DMS114 treated with DMSO at 0.1 percent for 48 hours (cell line): ENCODE results near the gene POLDIP2.

Experiments used
- DNase-seq: peaks from one replicate; lab custom pipeline; 2025; ENCODE audit not compliant: unreplicated experiment; lab: John Stamatoyannopoulos, UW

The POLDIP2 gene, protein sequence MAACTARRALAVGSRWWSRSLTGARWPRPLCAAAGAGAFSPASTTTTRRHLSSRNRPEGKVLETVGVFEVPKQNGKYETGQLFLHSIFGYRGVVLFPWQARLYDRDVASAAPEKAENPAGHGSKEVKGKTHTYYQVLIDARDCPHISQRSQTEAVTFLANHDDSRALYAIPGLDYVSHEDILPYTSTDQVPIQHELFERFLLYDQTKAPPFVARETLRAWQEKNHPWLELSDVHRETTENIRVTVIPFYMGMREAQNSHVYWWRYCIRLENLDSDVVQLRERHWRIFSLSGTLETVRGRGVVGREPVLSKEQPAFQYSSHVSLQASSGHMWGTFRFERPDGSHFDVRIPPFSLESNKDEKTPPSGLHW

GRCh38 chr17:28357061-28357900, at the start of gene POLDIP2:
Gene POLDIP2, minus strand, starts transcription at chr17:28357527. Its CDS starts 79 bp downstream, at chr17:28357448.
- DNase-seq = peak; percentile 76

DNA sequence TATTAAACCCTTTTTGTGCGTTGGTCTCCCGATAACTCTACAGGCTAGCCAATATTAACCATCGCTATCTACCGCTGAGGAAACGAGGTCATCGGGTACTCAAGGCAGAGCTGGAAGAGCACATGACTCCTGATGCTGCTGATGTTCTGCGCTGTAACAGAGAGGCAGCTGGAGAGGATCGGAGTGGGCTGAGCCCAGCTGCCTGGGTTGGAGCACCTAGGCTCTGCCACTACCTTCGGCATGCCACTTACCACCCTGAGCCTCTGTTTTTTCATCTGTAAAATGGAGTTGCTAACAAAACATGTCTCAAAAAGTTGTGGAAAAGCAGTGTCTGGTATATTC, 49.1 kb upstream of the POLDIP2 start:
- DNase-seq = no peak

GRCh38 chr17:28405632-28406472, 48.5 kb upstream of the POLDIP2 start, which contains the start of gene SLC46A1:
Gene SLC46A1, minus strand, starts transcription at chr17:28406212. Its CDS starts 98 bp downstream, at chr17:28406114.
- peak; percentile 54 for DNase-seq

- DNase-seq = no peak
These were observed 47.7 kb upstream of the POLDIP2 start for GRCh38 chr17:28404812-28405570.

- DNase-seq = no peak
These were observed 47.1 kb upstream of the POLDIP2 start for GRCh38 chr17:28404461-28404811.

DNA sequence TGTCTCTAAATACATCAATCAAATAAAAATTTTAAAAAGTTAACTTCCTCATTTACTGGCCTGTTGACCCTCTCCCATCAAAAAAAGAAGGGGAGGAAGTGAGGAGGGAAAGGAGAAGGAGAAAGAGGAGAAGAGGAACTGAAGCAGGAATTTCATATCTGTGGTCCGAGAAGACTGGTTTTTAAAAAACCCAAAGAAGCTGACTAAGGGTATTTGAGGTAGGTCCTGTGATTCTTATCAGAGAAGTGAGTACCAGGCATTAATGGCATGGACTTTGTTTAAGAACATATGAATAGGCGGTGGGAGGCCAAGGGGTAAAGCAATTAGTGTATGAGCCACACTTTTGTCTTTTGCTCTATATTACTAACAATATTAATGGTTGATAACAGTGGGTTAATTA, 46.7 kb upstream of the POLDIP2 start:
- no peak for DNase-seq

DNA sequence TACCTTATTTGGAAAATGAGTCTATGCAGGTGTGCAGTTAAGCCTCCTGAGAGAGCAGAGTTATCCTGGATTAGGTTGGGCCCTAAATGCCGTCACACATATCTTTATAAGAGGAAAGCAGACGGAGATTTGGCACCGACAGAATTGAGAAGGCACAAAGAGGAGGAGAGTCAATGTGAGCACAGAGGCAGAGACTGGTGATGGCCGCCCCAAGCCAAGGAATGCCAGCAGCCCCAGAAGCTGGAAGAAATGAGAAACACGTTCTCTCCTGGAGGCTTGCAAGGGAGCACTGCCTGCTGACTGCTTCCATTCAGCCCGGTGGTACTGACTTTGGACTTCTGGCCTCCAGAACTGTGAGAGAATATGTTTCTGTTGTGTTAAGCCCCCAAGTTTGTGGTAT, 45.5 kb upstream of the POLDIP2 start:
- no peak for DNase-seq

GRCh38 chr17:28402224-28402630, 44.9 kb upstream of the POLDIP2 start:
- no peak for DNase-seq

DNA sequence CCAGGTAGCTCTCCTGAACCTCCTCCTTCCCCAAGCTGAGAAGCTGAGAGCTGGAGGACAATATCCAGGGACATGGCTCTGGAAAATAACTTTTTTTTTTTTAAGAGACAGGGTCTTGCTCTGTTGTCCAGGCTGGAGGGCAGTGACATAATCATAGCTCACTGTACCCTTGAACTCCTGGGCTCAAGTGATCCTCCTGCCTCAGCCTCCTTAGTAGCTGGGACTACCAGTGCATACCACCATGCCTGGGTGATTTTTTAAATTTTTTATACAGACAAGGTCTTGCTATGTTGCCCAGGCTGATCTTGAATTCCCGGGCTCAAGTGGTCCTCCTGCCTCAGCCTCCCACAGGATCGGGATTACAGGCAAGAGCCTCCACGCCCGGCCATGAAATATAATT, 42.5 kb upstream of the POLDIP2 start:
- DNase-seq = no peak

DNA sequence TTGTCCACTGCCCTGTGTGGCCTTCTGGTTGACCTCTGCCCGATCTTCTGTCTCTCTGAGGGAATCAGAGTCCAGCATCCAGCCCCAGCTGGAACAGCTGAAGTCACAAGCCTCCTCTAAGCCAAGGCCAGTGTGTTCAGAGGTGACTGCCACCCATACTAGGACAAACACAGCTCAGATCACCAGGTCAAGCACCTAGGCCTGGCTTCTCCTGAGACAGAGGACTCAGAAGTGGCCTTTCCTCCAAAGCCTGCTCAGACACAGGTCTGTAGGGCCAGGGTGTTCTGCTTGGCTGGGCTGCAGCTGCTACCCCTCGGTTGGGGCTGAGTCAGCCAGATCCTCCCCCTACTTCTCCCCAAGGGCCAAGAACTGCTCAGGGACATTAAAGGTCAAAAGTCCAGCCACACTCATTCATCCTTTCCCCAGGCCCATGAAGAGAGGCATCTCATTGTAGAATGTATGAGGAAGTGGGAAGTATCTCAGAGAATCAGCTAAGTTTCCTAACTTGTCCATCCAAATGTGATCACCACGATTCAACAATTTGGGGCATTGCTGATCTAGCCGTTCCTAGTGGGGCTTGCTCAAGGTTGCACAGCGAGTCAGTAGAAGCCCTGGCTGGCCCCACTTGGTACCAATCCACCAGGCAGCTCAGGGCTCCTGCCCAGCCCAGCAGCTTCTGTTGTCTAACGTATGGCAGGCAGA, 41.1 kb upstream of the POLDIP2 start:
- DNase-seq = no peak

DNA sequence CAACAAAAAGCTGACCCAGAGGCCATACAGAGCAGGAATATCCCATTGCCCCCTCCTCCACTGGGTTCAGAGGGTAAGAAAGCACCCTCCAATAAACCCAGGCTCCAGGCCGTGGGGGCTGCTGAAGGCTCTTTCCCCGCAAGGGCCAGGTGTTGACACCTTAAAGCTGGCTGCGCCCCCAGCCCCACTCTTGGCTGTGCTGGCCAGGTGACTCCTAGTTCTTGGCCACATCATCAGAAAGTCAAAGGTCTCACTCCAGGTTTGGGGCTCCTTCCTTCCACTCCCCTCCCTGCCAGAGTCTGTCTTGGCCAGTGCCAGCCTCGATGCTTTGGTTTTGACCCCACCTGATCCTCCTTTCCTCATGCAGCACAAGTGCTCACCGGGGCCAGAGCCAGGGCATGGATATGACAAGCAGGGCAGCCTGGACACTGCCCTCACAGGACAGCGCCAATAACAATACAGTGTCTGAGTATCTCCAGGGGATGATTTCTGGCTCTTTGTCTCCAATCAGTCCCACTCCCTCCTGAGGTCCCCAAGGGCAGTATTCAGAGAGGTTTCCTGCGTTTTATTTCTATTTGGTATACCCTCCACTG, 40.5 kb upstream of the POLDIP2 start:
- no peak for DNase-seq

DNA sequence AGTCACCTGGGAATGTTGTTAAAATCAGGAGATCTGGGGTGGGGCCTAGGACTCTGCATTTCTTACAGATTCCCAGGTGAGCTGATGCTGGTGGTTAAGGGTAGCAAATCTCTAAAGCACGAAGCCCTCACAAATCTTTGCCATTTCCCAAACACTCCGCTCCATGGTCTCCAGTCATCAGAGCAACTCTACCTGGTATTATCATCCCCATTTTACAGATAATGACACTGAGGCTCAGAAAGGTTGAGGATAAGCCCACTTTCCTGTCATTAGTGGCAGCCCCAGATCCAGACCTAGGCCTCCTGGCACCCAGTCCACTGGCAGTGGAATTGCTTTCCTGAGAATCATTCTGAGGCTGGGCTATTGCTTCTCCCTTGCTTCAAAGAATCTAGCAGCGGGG, 39.9 kb upstream of the POLDIP2 start:
- no peak for DNase-seq

- no peak for DNase-seq
These were observed 39.4 kb upstream of the POLDIP2 start for GRCh38 chr17:28396635-28397239.

DNA sequence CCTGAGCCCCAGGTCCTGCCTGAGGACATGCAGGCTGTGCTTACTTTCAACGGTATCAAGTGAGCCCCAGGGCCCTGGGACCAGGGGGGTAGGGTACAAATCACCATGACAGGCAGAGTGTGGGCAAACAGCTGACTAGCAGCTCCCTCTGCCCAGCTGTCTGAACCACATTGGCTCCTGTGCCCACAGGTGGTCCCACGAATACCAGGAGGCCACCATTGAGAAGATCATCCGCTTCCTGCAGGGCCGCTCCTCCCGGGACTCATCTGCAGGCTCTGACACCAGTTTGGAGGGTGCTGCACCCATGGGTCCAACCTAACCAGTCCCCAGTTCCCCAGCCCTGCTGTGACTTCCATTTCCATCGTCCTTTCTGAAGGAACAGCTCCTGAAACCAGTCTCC, 38.6 kb upstream of the POLDIP2 start:
- no peak for DNase-seq

DNA sequence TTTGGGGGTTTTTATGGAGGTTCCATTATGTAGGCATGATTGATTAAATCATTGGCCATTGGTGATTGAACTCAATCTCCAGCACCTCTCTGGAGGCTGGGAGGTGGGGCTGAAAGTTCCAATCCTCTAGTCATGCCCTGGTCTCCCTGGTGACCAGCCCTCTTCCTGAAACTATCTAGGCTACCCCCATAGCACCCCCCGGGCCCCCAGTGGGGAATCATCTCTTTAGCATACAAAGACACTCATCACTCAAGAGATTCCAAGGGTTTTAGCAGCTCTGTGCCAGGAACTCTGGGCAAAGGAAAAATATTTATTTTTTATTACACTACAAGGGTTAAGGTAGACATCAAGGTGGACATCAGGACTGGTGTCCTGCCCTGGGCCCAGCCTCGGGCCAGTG, 38.1 kb upstream of the POLDIP2 start:
- DNase-seq = no peak

GRCh38 chr17:28394337-28395116, 37.2 kb upstream of the POLDIP2 start:
- DNase-seq = no peak

DNA sequence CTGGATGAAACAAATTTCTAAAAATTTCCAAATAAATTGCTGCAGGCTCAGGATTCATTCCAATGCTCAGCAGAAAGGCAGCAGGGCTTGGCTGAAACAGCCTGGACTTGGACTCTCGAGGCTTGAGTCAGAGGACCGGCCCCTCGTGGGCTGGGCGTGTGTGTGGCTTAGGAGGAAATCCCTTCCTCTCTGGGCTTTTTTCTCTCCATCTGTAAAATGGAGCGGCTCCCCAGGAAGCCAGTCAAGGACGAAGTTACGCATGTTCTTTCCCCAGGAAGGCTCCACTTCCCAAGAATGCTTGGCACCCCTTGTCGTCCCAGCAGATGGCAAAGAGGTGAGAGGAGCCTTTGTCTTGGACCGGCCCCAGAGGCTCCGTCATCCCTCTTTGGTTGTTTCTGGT, 35.2 kb upstream of the POLDIP2 start:
- no peak for DNase-seq

DNA sequence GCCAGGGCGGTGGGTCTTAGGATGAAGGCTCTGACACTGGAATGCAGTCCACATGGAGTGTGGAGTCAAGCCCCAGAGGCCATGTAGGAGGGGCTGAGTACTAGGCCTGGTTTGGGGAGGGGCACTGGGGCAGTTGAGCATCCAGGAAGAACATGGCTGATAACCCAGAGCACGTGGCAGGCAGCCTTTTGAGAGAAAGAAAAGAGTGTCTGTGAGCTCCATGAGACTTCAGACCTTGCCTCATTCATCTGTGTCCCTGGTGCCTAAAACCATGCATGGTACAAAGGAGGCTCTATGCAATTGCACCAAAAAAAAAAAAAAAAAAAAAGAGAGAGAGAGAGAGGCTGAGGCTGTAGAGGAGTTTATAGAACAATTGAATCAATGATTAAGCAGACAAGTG, 34.1 kb upstream of the POLDIP2 start:
- DNase-seq = no peak

GRCh38 chr17:28390984-28391383, 33.7 kb upstream of the POLDIP2 start:
- DNase-seq = no peak
